ENCODE data around the gene MITD1. TPM values are rescaled to one million over a fixed set of nuclear protein-coding genes. Genes with fewer than 3 reads are reported as not detected.

The MITD1 gene
- total and polyA plus RNA-seq, 2 of the 13 experiments (the other 11 are each of a cell fraction or from before 2014, with no cell fraction given) = 17.8 to 43.7 TPM

DNA sequence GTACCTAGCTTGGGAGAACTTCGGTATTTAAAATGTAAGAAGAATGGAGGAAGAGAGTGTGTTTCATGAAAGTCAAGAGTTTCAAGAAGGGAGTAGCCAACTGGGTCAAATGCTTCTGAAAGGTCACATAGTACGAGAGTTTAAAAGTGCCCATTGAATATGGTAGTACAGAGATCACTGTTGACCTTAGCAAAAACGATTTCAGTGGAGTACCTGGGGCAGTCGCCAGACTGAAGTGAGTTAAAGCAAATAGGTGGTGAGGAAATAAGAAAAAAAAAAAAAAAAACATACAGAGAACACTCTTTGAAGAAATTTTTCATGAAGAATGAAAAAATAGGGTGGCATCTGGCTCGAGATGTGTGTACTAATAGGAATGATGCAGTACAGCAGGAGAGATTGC is 14.6 kb downstream of the MITD1 start:
- intact Hi-C loops (cut with micrococcal nuclease; ENCODE audit: unreplicated experiment) = no loop called here
- no peak for FAIRE-seq
- POLR2A ChIA-PET = interaction anchor here (1.9 to 2.9 kb wide), 2 partner anchors 11 to 15 kb away, joined by 7 to 9 read pairs; partner anchors contain the start of genes LIPT1, MITD1, MRPL30 and TSGA10
- 83% methylated on average over 5 of the region's 5 CpGs for WGBS (ENCODE audit: low lambda C conversion rate)
- no peak for DNase-seq (ENCODE audit: low spot score)
- ATAC-seq = no peak
- in situ Hi-C loops (cut with HindIII; ENCODE audit: extremely low pct_ligation_motif_present, low pct_unique_long_range_greater_than_20kb) = no loop called here
- Histone ChIP-seq H3K36me3 (replicated peaks in 1 of 2; ENCODE audit: control insufficient read depth in 1 of 2, insufficient read depth in 2 of 2, low read length in 2 of 2) (peaks cover 10 to 34% of the 10 kb centered on the region in 2 experiments), H3K4me1 (ENCODE audit: insufficient read depth, low read length) (no peaks in the 10 kb centered on the region), H3K9ac (ENCODE audit: insufficient read depth, low read depth, low read length) (no peak overlapping the region), H3K4me2 (ENCODE audit: low read depth, low read length) (no peak overlapping the region), H4K20me1 (ENCODE audit: insufficient read depth, low read length) (no peaks in the 10 kb centered on the region), H3K9me3 (ENCODE audit: low read length) (no peaks in the 10 kb centered on the region), H2AFZ (ENCODE audit: low read length) (no peak overlapping the region), H3K27ac (ENCODE audit: extremely low read length, insufficient read depth, low read length) (no peak overlapping the region), H3K27me3 (ENCODE audit: control insufficient read depth in 1 of 2, insufficient read depth in 2 of 2, low read length in 2 of 2) (no peaks in the 10 kb centered on the region), H3K4me3 (replicated peaks in 1 of 3; ENCODE audit: insufficient read depth in 1 of 3, low read depth in 2 of 3, low read length in 3 of 3) (no peak overlapping the region), H3K79me2 (ENCODE audit: insufficient read depth, low read length) (no peaks in the 10 kb centered on the region)
- no peak for TF ChIP-seq STAT5B (CRISPR knock-in tag; IDR thresholded peaks at IDR 0.05)
- no peak for TF ChIP-seq TBX3 (IDR thresholded peaks at IDR 0.05; ENCODE audit: borderline replicate concordance)
- TF ChIP-seq, protein P1, sequence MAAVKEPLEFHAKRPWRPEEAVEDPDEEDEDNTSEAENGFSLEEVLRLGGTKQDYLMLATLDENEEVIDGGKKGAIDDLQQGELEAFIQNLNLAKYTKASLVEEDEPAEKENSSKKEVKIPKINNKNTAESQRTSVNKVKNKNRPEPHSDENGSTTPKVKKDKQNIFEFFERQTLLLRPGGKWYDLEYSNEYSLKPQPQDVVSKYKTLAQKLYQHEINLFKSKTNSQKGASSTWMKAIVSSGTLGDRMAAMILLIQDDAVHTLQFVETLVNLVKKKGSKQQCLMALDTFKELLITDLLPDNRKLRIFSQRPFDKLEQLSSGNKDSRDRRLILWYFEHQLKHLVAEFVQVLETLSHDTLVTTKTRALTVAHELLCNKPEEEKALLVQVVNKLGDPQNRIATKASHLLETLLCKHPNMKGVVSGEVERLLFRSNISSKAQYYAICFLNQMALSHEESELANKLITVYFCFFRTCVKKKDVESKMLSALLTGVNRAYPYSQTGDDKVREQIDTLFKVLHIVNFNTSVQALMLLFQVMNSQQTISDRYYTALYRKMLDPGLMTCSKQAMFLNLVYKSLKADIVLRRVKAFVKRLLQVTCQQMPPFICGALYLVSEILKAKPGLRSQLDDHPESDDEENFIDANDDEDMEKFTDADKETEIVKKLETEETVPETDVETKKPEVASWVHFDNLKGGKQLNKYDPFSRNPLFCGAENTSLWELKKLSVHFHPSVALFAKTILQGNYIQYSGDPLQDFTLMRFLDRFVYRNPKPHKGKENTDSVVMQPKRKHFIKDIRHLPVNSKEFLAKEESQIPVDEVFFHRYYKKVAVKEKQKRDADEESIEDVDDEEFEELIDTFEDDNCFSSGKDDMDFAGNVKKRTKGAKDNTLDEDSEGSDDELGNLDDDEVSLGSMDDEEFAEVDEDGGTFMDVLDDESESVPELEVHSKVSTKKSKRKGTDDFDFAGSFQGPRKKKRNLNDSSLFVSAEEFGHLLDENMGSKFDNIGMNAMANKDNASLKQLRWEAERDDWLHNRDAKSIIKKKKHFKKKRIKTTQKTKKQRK (IDR thresholded peaks at IDR 0.05; ENCODE audit: low read length) = no peak
- no peak for TF ChIP-seq ETV5 (CRISPR knock-in tag; IDR thresholded peaks at IDR 0.05; ENCODE audit: borderline replicate concordance)
- TF ChIP-seq SATB2 (CRISPR knock-in tag; IDR thresholded peaks at IDR 0.05) = no peak
- no peak for TF ChIP-seq WIZ (CRISPR knock-in tag; IDR thresholded peaks at IDR 0.05)
- TF ChIP-seq FOXC1 (CRISPR knock-in tag; IDR thresholded peaks at IDR 0.05; ENCODE audit: borderline replicate concordance) = no peak
- TF ChIP-seq KDM6A (CRISPR knock-in tag; IDR thresholded peaks at IDR 0.05; ENCODE audit: low read depth) = no peak
- no TSS peak for BruUV-seq (replicated peaks)
- CTCF ChIA-PET (ENCODE audit: low intra/inter-chr PET ratio, low total read pairs) = no interaction called here

All from HepG2 (cell line).